HG03066 (cell line): ENCODE data around the gene CBX2.

Experiments
- ATAC-seq: cut with Tn5 transposase; IDR thresholded peaks from one replicate; pipeline ENCODE4 v1.9.1; 2021; ENCODE audit warnings: low read depth; ENCODE audit not compliant: unreplicated experiment

CBX2 gene

DNA sequence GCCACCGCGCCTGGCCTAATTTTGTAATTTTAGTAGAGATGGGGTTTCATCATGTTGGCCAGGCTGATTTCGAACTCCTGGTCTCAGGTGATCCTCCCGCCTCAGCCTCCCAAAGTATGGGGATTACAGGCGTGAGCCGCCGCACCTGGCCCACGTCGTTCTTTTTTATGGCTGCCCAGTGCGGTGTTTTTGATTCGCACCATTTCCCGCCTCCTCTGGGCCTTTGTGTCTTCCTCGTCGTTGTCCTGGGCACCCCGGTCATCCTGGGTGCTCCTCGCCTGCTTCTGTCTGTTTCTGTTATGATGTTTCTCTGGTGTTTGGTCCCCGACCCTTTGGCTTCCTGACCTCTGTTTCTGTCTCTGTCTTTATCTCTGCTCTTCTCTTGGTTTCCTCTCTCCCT, 46.3 kb downstream of the CBX2 start:
- ATAC-seq = no peak

GRCh38 chr17:79824893-79825579, 47.1 kb downstream of the CBX2 start:
- ATAC-seq = no peak

DNA sequence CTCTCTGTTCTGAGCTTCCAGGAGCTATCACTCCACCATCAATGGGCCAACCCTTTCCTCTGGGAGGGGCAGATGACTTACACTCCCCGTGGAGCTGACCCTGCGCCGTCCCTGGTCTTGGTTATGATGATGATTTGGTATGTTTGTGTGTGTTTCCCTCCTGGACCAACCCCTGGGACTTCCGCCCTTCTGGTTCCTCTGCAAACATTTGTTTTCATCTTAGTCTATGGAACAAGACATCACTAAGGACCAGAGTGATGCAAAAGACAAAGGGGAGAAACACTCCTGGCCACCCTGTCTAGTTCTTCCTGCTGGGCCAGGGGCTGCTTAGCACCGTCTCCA, 47.6 kb downstream of the CBX2 start:
- no peak for ATAC-seq

DNA sequence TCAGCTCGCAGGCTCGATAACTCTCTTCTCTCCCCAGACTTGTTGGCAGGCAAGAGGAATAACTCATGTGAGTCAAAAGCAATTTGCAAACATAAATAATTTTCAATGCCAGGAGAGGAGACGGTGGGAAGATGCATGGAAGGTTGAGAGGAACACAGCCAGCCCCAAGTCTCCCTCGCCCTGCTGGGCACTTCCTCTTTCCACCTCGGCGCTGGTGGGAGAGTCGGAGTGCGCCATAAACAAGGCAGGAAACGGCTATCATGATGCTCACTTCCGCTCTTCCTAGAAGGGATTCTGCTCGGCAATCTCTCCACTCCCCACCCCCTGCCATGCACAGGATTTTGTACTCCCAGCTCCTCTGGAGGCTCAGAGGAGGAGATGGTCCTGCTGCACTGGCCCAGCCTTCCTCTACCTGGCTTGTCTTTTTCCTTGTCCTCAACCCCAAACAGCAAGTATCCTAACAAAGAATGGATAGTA, 48.3 kb downstream of the CBX2 start:
- no peak for ATAC-seq

DNA sequence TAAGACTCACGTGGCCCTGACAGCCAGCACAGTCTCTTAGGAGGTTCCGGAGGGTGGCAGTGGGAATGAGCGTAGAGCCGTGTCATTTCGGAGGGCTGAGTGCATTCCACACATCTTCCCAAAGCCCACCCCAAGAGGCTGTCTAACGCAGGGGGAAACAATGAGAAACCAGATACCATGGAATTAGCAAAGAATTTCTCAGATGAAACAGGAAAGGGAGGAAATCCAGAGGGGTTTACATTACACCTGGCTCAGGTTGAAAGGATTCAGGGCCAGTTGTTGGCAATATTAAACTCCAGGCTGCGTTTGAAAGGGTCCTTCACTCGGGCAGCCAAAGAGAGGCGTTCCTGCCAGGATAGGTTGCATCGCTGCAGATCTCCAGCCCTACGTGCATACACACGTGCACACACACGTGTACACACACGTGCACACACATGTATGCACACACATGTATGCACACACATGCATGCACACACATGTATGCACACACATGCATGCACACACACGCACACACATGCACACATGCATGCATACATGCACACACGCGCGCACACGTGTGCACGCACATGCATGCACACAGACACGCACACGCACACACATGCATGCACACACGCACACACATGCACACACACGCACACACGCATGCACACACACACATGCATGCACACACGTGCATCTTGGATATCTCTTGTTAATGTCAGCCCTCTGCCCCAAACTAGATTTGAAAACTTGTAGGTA, 49.1 kb downstream of the CBX2 start:
- no peak for ATAC-seq

DNA sequence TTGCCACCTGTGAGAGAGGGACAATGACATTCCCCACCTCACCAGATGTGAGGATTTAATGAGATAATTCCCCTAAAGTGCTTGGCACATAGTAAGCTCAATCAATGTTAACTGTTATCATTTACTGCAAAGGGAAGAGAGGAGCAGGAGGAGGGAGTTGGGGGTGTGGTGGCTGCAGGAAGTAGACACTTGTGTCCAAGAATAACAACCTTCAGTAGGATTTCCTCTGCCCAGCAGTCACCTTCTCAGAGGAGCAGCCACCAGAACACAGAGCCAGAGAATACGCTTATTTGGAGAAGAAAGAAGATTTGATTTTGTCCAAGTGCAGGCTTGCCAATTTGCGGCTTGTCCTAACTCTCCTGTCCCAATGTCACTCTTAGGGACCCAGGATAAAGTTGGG, 51.1 kb downstream of the CBX2 start:
- ATAC-seq = no peak

GRCh38 chr17:79829457-79829856, 51.5 kb downstream of the CBX2 start:
- no peak for ATAC-seq

- no peak for ATAC-seq
These were observed 52.4 kb downstream of the CBX2 start for GRCh38 chr17:79830303-79830702.

DNA sequence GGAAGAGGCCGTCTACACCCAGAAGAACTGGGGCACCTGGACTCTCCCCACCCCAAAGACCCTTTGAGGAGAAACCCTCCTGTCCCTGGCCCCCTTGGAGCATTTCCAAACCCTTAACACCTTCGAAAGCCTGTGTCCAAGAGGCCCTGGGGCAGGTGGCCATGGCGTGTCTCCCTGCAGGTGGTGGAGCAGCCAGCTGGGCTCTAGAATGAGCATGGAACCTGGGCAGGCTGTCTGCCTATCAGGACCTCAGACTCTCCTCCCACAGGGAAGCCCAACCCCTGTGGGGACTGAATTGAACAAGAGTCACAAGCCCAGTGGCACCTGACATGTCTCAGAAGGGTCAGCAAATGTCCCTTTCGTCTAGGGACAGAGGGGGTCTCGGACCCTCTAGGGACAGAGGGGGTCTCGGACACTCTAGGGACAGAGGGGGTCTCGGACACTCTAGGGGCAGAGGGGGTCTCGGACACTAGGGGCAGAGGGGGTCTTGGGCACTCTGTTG, 52.9 kb downstream of the CBX2 start:
- no peak for ATAC-seq

DNA sequence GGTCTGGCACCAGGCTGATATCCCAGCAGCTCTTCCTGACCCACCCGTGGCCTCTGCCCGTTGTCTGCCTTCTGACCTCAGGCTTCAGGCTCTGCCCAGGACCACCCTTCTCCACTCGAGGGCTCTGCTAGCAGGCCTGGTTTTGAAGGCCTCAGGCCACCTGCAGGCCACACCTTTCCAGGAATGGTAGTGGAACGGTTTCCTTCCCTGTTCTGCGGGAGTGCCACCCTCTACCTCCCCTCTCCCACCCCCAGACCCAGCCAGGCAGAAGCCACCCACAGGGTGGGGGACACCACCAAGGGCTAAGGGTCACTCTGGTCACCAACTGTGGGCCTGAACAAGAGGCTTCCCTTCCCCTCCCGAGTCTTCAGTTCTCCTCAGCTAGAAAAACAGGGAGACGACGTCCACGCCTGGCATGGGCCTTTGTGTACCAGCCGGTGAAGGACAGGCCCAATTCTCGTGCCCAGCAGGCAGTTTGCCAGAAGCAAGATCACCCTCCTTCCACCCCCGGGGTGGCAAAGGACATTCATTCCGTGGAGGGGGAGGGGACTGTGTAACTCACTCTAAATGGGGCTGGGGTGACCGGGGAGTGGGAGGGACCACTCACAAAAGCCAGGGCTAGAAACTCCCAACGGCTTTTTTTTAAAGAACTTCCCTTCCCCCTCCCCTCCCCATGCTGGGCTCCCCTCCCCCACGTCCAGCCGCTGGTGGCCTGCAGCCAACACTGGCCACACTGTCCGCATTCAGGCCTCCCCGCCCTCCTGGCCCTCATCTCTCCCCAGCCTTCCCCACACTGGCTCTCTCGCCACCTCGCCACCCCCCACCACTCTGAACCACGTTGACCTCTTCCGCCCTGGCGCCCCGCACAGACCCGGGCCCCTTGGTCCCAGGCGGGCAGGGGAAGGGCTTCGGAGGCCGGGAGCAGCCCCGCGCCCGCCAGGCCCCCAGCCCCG, 53.6 kb downstream of the CBX2 start:
- no peak for ATAC-seq

- no peak for ATAC-seq
These were observed 54.5 kb downstream of the CBX2 start for GRCh38 chr17:79832218-79833109.

DNA sequence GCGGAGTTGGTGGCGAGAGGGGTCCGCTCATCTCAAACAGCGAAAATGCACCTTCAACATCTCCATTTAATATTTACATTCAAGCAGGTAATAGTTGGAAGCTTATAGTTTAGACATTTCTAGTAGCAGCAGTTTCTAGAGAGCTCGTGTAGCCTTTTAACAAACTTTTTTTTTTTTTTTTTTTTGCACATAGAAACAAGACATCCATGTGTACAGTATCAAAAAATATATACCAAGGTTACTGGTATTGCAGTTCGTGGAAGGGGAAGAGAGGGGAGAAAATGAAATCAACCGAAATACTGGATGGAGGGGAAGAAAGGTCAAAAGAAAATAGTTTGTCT, 55.1 kb downstream of the CBX2 start:
- no peak for ATAC-seq

GRCh38 chr17:79833744-79834564, 56.0 kb downstream of the CBX2 start:
- ATAC-seq = no peak

DNA sequence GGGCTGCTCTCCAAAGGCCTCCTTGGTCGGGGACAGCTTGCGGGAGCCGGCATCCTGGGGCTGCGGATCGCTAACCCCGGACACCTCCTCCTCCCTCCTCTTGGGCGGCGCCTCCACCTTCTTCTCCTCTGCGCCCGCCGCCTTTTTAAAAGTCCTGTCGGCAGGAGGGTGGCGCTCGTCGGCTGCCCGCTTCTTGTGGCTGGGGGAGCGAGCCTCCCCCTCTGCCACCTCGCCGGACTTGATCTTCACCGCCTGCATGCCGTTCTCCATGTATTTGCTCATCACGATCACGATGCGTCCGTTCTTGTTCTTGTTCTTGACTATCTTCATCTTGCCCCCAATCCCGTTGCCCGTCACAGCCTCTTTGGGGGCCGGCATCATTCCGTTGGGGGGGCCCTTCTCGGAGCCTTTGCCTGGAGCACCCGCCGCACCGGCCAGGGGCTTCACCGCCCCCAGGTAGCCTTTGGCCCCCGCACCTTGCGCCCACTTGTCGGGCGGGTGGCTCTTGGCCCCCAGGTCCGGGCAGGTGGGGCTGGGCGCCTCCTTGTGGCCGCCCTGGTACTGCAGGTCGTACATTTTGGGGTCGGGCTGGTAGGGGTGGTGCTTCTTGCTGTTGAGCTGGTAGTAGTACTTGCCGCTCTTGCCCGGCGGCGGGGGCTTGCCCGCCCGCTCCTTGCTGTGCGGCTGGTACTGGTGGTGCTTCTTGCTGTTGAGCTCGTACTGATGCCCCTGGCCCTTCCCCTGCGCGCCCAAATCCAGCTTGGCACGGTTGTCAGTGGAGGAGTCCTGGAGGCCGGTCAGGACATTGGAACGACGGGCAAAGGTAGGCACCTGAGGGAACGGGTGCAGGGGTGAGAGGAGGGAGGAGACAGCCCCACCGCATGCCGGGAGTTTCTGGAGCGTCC, 56.9 kb downstream of the CBX2 start:
- ATAC-seq = no peak

GRCh38 chr17:79835470-79835899, 57.5 kb downstream of the CBX2 start:
- ATAC-seq = no peak

DNA sequence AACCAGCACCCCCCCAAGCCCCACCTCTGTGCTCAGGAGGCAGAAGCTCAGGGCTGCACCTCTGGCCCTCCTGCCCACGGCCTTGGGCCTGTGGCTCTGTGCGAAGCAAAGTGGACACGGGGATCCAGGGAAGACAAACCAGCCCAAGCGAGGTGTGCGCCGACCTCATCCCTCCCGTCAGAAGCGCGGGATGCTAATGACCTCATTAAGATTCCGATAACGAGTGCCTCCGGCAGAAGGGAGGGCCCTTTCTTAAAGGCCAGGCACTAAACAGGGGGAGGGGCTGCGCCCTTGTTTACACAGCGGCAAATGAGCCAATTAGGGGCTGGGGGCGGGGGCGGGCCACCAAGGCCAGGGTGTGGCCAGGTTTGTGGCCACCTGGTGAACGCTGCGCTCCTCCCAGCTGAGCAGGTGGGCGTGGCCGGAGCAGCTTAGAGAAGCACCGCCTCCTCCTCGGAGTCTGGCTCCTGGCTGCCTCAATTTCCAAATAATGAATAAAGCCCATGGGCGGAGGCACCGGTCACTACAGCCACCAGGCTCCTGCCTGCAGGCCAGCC, 58.1 kb downstream of the CBX2 start:
- ATAC-seq = no peak

DNA sequence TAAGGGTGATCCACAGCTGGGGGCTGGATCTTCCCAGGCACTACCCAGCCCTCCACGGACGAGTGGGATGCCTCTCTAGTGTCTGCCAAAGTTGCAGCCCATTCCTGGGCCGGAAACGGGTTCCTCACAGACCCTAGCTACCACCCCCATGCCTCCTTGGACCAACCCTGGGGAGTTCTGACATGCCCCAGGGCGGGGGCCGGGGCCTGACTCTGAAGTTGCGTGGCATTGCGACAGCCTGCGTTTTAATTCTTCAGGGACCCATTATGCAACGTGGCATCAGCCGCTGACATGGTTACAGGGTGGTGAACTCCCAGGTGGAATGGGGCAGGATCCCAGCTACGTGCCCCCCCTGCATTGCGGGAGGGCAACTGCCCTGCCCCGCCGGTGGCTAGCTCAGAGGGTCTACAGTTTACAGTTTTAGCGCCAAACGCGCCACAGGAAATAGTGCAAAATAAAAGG, 58.6 kb downstream of the CBX2 start:
- no peak for ATAC-seq
